Measurements from ENCODE around the gene BATF. TPM values are rescaled to one million over a fixed set of nuclear protein-coding genes. Genes with fewer than 3 reads are reported as not detected.

Gene BATF
- total RNA-seq, 1 experiment from 2014 or later, result not detected

GRCh38 chr14:75535164-75535898 lies 13.1 kb downstream of the BATF start:
- Histone ChIP-seq H3K4me1 (no peaks in the 10 kb centered on the region), H3K27me3 (no peaks in the 10 kb centered on the region; the same call in 1 of the 2 replicates), H3K9me3 (replicated peaks) (no peaks in the 10 kb centered on the region), H3K27ac (no peak overlapping the region), H3K4me3 (no peak overlapping the region), H3K36me3 (no peaks in the 10 kb centered on the region)
- DNase-seq, result no peak

GRCh38 chr14:75537071-75537470 lies 14.8 kb downstream of the BATF start:
- H3K4me3 ChIP-seq, result no peak overlapping the region
- H3K36me3 ChIP-seq, result no peaks in the 10 kb centered on the region
- H3K9me3 ChIP-seq (replicated peaks), result no peaks in the 10 kb centered on the region
- DNase-seq, result no peak
- 0 out of 2 replicates have a peak, but pooled peaks cover 2% of the 10 kb centered on the region for H3K27me3 ChIP-seq
- H3K27ac ChIP-seq, result no peak overlapping the region
- H3K4me1 ChIP-seq, result no peaks in the 10 kb centered on the region

GRCh38 chr14:75539162-75539560 lies 16.9 kb downstream of the BATF start:
- Histone ChIP-seq H3K4me3 (no peak overlapping the region), H3K4me1 (no peaks in the 10 kb centered on the region), H3K27ac (no peak overlapping the region), H3K36me3 (no peaks in the 10 kb centered on the region), H3K9me3 (replicated peaks) (no peaks in the 10 kb centered on the region), H3K27me3 (0 out of 2 replicates have a peak, but pooled peaks cover 3% of the 10 kb centered on the region)
- no peak for DNase-seq

- Histone ChIP-seq H3K4me3 (no peak overlapping the region), H3K4me1 (no peaks in the 10 kb centered on the region), H3K27ac (no peak overlapping the region), H3K27me3 (0 out of 2 replicates have a peak, but pooled peaks cover 3% of the 10 kb centered on the region), H3K36me3 (no peaks in the 10 kb centered on the region), H3K9me3 (replicated peaks) (no peaks in the 10 kb centered on the region)
- DNase-seq, result no peak
These were observed 17.6 kb downstream of the BATF start for GRCh38 chr14:75539561-75540478.

- Histone ChIP-seq H3K4me3 (no peak overlapping the region), H3K36me3 (no peaks in the 10 kb centered on the region), H3K4me1 (no peaks in the 10 kb centered on the region), H3K27ac (no peak overlapping the region), H3K27me3 (0 out of 2 replicates have a peak, but pooled peaks cover 3% of the 10 kb centered on the region), H3K9me3 (replicated peaks) (no peaks in the 10 kb centered on the region)
- no peak for DNase-seq
These were observed 18.2 kb downstream of the BATF start for GRCh38 chr14:75540479-75540851.

- H3K4me1 ChIP-seq, result no peaks in the 10 kb centered on the region
These were observed 20.4 kb downstream of the BATF start for GRCh38 chr14:75542588-75543091.

GRCh38 chr14:75543253-75543652 lies 21.0 kb downstream of the BATF start:
- no peak for DNase-seq
- Histone ChIP-seq H3K36me3 (no peaks in the 10 kb centered on the region), H3K27ac (no peak overlapping the region), H3K4me1 (no peaks in the 10 kb centered on the region), H3K4me3 (no peak overlapping the region), H3K27me3 (0 out of 2 replicates have a peak, but pooled peaks cover 3% of the 10 kb centered on the region), H3K9me3 (replicated peaks) (no peaks in the 10 kb centered on the region)

More at GRCh38 chr14:75542588-75543091, 20.4 kb downstream of the BATF start:
- Histone ChIP-seq H3K9me3 (replicated peaks) (no peaks in the 10 kb centered on the region), H3K27me3 (0 out of 2 replicates have a peak, but pooled peaks cover 3% of the 10 kb centered on the region), H3K36me3 (no peaks in the 10 kb centered on the region), H3K4me3 (no peak overlapping the region), H3K27ac (no peak overlapping the region)
- no peak for DNase-seq

- Histone ChIP-seq H3K27me3 (0 out of 2 replicates have a peak, but pooled peaks cover 3% of the 10 kb centered on the region), H3K4me3 (no peak overlapping the region), H3K27ac (no peak overlapping the region), H3K36me3 (no peaks in the 10 kb centered on the region), H3K9me3 (replicated peaks) (no peaks in the 10 kb centered on the region), H3K4me1 (no peaks in the 10 kb centered on the region)
- no peak for DNase-seq
These were observed 21.5 kb downstream of the BATF start for GRCh38 chr14:75543786-75544185.

GRCh38 chr14:75545907-75546306 lies 23.6 kb downstream of the BATF start:
- DNase-seq, result no peak
- Histone ChIP-seq H3K27ac (no peak overlapping the region), H3K4me3 (no peak overlapping the region), H3K9me3 (replicated peaks) (no peaks in the 10 kb centered on the region), H3K27me3 (0 out of 2 replicates have a peak, but pooled peaks cover 3% of the 10 kb centered on the region), H3K4me1 (no peaks in the 10 kb centered on the region), H3K36me3 (no peaks in the 10 kb centered on the region)

- H3K4me3 ChIP-seq, result no peak overlapping the region
- H3K27me3 ChIP-seq, result no peaks in the 10 kb centered on the region
- H3K36me3 ChIP-seq, result no peaks in the 10 kb centered on the region
- H3K4me1 ChIP-seq, result no peaks in the 10 kb centered on the region
- no peaks in the 10 kb centered on the region for H3K9me3 ChIP-seq (replicated peaks)
- H3K27ac ChIP-seq, result no peak overlapping the region
- no peak for DNase-seq
These were observed 25.4 kb downstream of the BATF start for GRCh38 chr14:75547552-75548250.

- Histone ChIP-seq H3K27me3 (no peaks in the 10 kb centered on the region), H3K36me3 (no peaks in the 10 kb centered on the region)
These were observed 26.3 kb downstream of the BATF start for GRCh38 chr14:75548544-75548943.

GRCh38 chr14:75549169-75549568 lies 26.9 kb downstream of the BATF start:
- Histone ChIP-seq H3K27me3 (no peaks in the 10 kb centered on the region), H3K4me3 (no peak overlapping the region), H3K9me3 (replicated peaks) (no peaks in the 10 kb centered on the region), H3K36me3 (no peaks in the 10 kb centered on the region), H3K27ac (no peak overlapping the region), H3K4me1 (no peaks in the 10 kb centered on the region)
- DNase-seq, result no peak

More at GRCh38 chr14:75548544-75548943, 26.3 kb downstream of the BATF start:
- DNase-seq, result no peak
- H3K4me1 ChIP-seq, result no peaks in the 10 kb centered on the region
- H3K27ac ChIP-seq, result no peak overlapping the region
- H3K9me3 ChIP-seq (replicated peaks), result no peaks in the 10 kb centered on the region
- H3K4me3 ChIP-seq, result no peak overlapping the region

GRCh38 chr14:75551021-75551420 lies 28.8 kb downstream of the BATF start:
- no peaks in the 10 kb centered on the region for H3K27me3 ChIP-seq
- no peaks in the 10 kb centered on the region for H3K4me1 ChIP-seq

GRCh38 chr14:75553157-75553556 lies 30.9 kb downstream of the BATF start:
- no peak for DNase-seq
- Histone ChIP-seq H3K27ac (no peak overlapping the region), H3K4me1 (no peaks in the 10 kb centered on the region), H3K4me3 (no peak overlapping the region), H3K27me3 (no peaks in the 10 kb centered on the region), H3K9me3 (replicated peaks) (no peaks in the 10 kb centered on the region), H3K36me3 (no peaks in the 10 kb centered on the region)

More at GRCh38 chr14:75551021-75551420, 28.8 kb downstream of the BATF start:
- no peaks in the 10 kb centered on the region for H3K36me3 ChIP-seq
- H3K9me3 ChIP-seq (replicated peaks), result no peaks in the 10 kb centered on the region
- no peak for DNase-seq
- H3K27ac ChIP-seq, result no peak overlapping the region
- no peak overlapping the region for H3K4me3 ChIP-seq
